ENCODE results near the gene C1GALT1.
"Not testable (repeated sequence)": the region's sequence is repeated elsewhere in the genome, so short reads cannot be mapped to it uniquely, and the experiment has no call there.

GRCh38 chr7:7192798-7193788 lies 10.7 kb downstream of the C1GALT1 start:
- TF ChIP-seq POLR2A (IDR thresholded peaks at IDR 0.05; ENCODE audit: borderline replicate concordance, extremely low read depth, insufficient read depth, insufficient read length); CTCF (IDR thresholded peaks at IDR 0.05 in 2 of 3, conservative IDR thresholded peaks at IDR 0.05 in 1 of 3; ENCODE audit: borderline replicate concordance in 1 of 3, insufficient read depth in 1 of 3, low read depth in 2 of 3, low read length in 2 of 3); EZH2 (IDR thresholded peaks at IDR 0.05); JUND (IDR thresholded peaks at IDR 0.05); EZH2phosphoT487 (IDR thresholded peaks at IDR 0.05; ENCODE audit: borderline replicate concordance); SP1 (IDR thresholded peaks at IDR 0.05; ENCODE audit: low read depth); ZFX (IDR thresholded peaks at IDR 0.05); ATF3 (IDR thresholded peaks at IDR 0.05); CEBPB (IDR thresholded peaks at IDR 0.05; ENCODE audit: low read depth); ZNF274 (IDR thresholded peaks at IDR 0.05; ENCODE audit: low read depth, low read length); TCF7L2 (IDR thresholded peaks at IDR 0.05; ENCODE audit: borderline replicate concordance, extremely low read depth, insufficient read depth, insufficient read length): not testable (repeated sequence)
- TF ChIP-seq, protein P1, sequence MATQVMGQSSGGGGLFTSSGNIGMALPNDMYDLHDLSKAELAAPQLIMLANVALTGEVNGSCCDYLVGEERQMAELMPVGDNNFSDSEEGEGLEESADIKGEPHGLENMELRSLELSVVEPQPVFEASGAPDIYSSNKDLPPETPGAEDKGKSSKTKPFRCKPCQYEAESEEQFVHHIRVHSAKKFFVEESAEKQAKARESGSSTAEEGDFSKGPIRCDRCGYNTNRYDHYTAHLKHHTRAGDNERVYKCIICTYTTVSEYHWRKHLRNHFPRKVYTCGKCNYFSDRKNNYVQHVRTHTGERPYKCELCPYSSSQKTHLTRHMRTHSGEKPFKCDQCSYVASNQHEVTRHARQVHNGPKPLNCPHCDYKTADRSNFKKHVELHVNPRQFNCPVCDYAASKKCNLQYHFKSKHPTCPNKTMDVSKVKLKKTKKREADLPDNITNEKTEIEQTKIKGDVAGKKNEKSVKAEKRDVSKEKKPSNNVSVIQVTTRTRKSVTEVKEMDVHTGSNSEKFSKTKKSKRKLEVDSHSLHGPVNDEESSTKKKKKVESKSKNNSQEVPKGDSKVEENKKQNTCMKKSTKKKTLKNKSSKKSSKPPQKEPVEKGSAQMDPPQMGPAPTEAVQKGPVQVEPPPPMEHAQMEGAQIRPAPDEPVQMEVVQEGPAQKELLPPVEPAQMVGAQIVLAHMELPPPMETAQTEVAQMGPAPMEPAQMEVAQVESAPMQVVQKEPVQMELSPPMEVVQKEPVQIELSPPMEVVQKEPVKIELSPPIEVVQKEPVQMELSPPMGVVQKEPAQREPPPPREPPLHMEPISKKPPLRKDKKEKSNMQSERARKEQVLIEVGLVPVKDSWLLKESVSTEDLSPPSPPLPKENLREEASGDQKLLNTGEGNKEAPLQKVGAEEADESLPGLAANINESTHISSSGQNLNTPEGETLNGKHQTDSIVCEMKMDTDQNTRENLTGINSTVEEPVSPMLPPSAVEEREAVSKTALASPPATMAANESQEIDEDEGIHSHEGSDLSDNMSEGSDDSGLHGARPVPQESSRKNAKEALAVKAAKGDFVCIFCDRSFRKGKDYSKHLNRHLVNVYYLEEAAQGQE (IDR thresholded peaks at IDR 0.05; ENCODE audit: low read depth) = not testable (repeated sequence)
- TF ChIP-seq, protein P2, sequence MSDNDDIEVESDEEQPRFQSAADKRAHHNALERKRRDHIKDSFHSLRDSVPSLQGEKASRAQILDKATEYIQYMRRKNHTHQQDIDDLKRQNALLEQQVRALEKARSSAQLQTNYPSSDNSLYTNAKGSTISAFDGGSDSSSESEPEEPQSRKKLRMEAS (IDR thresholded peaks at IDR 0.05) = not testable (repeated sequence)

All from HCT116 (cell line).